PFSK-1 (cell line): ENCODE data around the gene TRAM2.
A peak's percentile ranks its signal among the peaks of the same experiment; 100 is the strongest.

Source experiments
- FOXP2 ChIP-seq: optimal IDR thresholded peaks from 2 replicates; pipeline ENCODE3; 2011; ENCODE audit warnings: borderline replicate concordance, control low read depth, inconsistent platforms; ENCODE audit not compliant: insufficient read depth; ENCODE audit errors: extremely low read length, extremely low read depth
- POLR2AphosphoS5 ChIP-seq: IDR thresholded peaks from 2 replicates; pipeline ENCODE4 v1.6.1; 2012; ENCODE audit warnings: low read depth, mild to moderate bottlenecking, control low read depth, low read length, moderate library complexity
- REST ChIP-seq, 2 experiments: IDR thresholded peaks; 2 replicates each; pipeline versions ENCODE4 v1.6.1 to v1.8.0; 2011 to 2012; ENCODE audit warnings: low read depth in 2 of 2, low read length in 2 of 2, control low read depth in 1 of 2, inconsistent platforms in 1 of 2, mild to moderate bottlenecking in 1 of 2, moderate library complexity in 1 of 2; ENCODE audit not compliant: insufficient read depth in 1 of 2
- SIN3A ChIP-seq: IDR thresholded peaks from 2 replicates; pipeline ENCODE4 v1.6.1; 2012; ENCODE audit warnings: mild to moderate bottlenecking, low read length, moderate library complexity, borderline replicate concordance; ENCODE audit not compliant: insufficient read depth
- TAF1 ChIP-seq: IDR thresholded peaks from 2 replicates; pipeline ENCODE4 v1.6.1; 2012; ENCODE audit warnings: low read length, control low read depth, borderline replicate concordance; ENCODE audit not compliant: insufficient read depth

Gene TRAM2

GRCh38 chr6:52550870-52551269 lies 26.0 kb downstream of the TRAM2 start:
- no peak for TF ChIP-seq REST (IDR thresholded peaks at IDR 0.05; ENCODE audit: insufficient read depth in 1 of 2, low read depth in 2 of 2, low read length in 2 of 2)
- no peak for TF ChIP-seq TAF1
- TF ChIP-seq FOXP2: no peak
- TF ChIP-seq POLR2AphosphoS5: no peak
- no peak for TF ChIP-seq SIN3A

- TF ChIP-seq POLR2AphosphoS5 (no peak), REST (IDR thresholded peaks at IDR 0.05; ENCODE audit: insufficient read depth in 1 of 2, low read depth in 2 of 2, low read length in 2 of 2) (peak in 1 of 2 experiments; percentile 38; a peak in 1 of 4 replicates)
These were observed 26.8 kb downstream of the TRAM2 start for GRCh38 chr6:52550014-52550575.

- TF ChIP-seq TAF1 (no peak), FOXP2 (no peak), SIN3A (no peak), REST (IDR thresholded peaks at IDR 0.05; ENCODE audit: insufficient read depth in 1 of 2, low read depth in 2 of 2, low read length in 2 of 2) (no peak), POLR2AphosphoS5 (no peak)
These were observed 27.4 kb downstream of the TRAM2 start for GRCh38 chr6:52549428-52549827.

- no peak for TF ChIP-seq POLR2AphosphoS5
- TF ChIP-seq TAF1: no peak
- no peak for TF ChIP-seq SIN3A
These were observed 27.9 kb downstream of the TRAM2 start for GRCh38 chr6:52548999-52549398.

GRCh38 chr6:52548353-52548713 lies 28.5 kb downstream of the TRAM2 start:
- TF ChIP-seq POLR2AphosphoS5 (no peak), TAF1 (no peak), FOXP2 (no peak)

- TF ChIP-seq POLR2AphosphoS5: no peak
- TF ChIP-seq SIN3A: no peak
- no peak for TF ChIP-seq TAF1
- TF ChIP-seq REST (IDR thresholded peaks at IDR 0.05; ENCODE audit: insufficient read depth in 1 of 2, low read depth in 2 of 2, low read length in 2 of 2): no peak
- no peak for TF ChIP-seq FOXP2
These were observed 29.1 kb downstream of the TRAM2 start for GRCh38 chr6:52547647-52548352.
